Endothelial cell of umbilical vein (primary cell): ENCODE measurements around the gene FUT7. TPM values are rescaled to one million over a fixed set of nuclear protein-coding genes. Genes with fewer than 3 reads are reported as not detected.

Experiments
- BruUV-seq: library from RNA; stranded (reverse); fragments of 400-500 nt; replicated peaks from 2 replicates; lab custom pipeline; 2021; lab: Mats Ljungman, UMichigan
- CTCF ChIA-PET: fragments of 300-600, 350-600 bp; sonication (Branson Sonifier 250); formaldehyde crosslinking; loops from one replicate; lab custom pipeline; 2021; ENCODE audit warnings: antibody characterized with exemption, inconsistent platforms; lab: Charles Lee
- POLR2A ChIA-PET: fragments of 300-600, 350-600 bp; sonication (Branson Sonifier 250); formaldehyde crosslinking; loops from one replicate; lab custom pipeline; 2021; ENCODE audit warnings: antibody characterized with exemption, inconsistent platforms; lab: Charles Lee
- DNase-seq: peaks from one replicate; pipeline ENCODE4 v3.0.0-alpha.2; 2011; ENCODE audit warnings: low read depth, low spot score
- FAIRE-seq: peaks from 2 replicates; lab custom pipeline; 2011; peaks lifted over from hg19 to GRCh38; lab: Jason Lieb, UNC
- H2AFZ ChIP-seq: 2 replicates; pipeline ENCODE4 v1.6.0; 2012; ENCODE audit warnings: low read depth, low read length, control low read depth, inconsistent platforms
- H3K27ac ChIP-seq: 2 replicates; pipeline ENCODE4 v1.5.1; 2011; ENCODE audit warnings: low read depth, mild to moderate bottlenecking, control low read depth, low read length, moderate library complexity; ENCODE audit not compliant: insufficient read depth
- H3K27me3 ChIP-seq, 2 experiments: 2 replicates each; pipeline versions ENCODE4 v1.6.0 to v1.6.1; 2011; ENCODE audit warnings: low read length in 2 of 2, mixed read lengths in 1 of 2; ENCODE audit not compliant: control insufficient read depth in 2 of 2, insufficient read depth in 2 of 2
- H3K36me3 ChIP-seq, 2 experiments: 2 replicates in 1 of 2; 3 replicates in 1 of 2; pipeline ENCODE4 v1.5.1; 2011; ENCODE audit warnings: low read length in 2 of 2, mild to moderate bottlenecking in 1 of 2, moderate library complexity in 1 of 2; ENCODE audit not compliant: control insufficient read depth in 2 of 2, insufficient read depth in 2 of 2; ENCODE audit errors: extremely low read depth in 1 of 2
- H3K4me1 ChIP-seq: 3 replicates; pipeline ENCODE4 v1.5.1; 2011; ENCODE audit warnings: mild to moderate bottlenecking, low read length; ENCODE audit not compliant: control insufficient read depth, insufficient read depth; ENCODE audit errors: extremely low read depth
- H3K4me2 ChIP-seq: 2 replicates; pipeline ENCODE4 v1.6.1; 2011; ENCODE audit warnings: low read length, control low read depth, mixed read lengths; ENCODE audit not compliant: insufficient read depth
- H3K4me3 ChIP-seq, 3 experiments: fragments of 200-600 bp in 1 of 3; sonication (generic), shearing (Covaris generic) in 1 of 3; replicated peaks in 1 of 3; 2 replicates each; pipeline ENCODE4 v1.5.1; 2011 to 2016; ENCODE audit warnings: control low read depth in 3 of 3, low read length in 3 of 3, mild to moderate bottlenecking in 2 of 3, inconsistent platforms in 1 of 3, low read depth in 1 of 3, moderate library complexity in 1 of 3; ENCODE audit not compliant: insufficient read depth in 1 of 3
- H3K79me2 ChIP-seq: 2 replicates; pipeline ENCODE4 v1.6.0; 2012; ENCODE audit warnings: low read length, inconsistent platforms; ENCODE audit not compliant: control insufficient read depth, insufficient read depth
- H3K9ac ChIP-seq: replicated peaks from 2 replicates; pipeline ENCODE3; 2011; ENCODE audit warnings: low read length, control low read depth; ENCODE audit not compliant: insufficient read depth; ENCODE audit errors: extremely low read depth
- H3K9me1 ChIP-seq: replicated peaks from 3 replicates; pipeline ENCODE4 v1.6.0; 2011; ENCODE audit warnings: mild to moderate bottlenecking, low read length; ENCODE audit not compliant: control insufficient read depth, insufficient read depth; ENCODE audit errors: extremely low read depth
- H3K9me3 ChIP-seq: replicated peaks from 2 replicates; pipeline ENCODE4 v1.5.1; 2012; ENCODE audit warnings: low read length, inconsistent platforms; ENCODE audit not compliant: control insufficient read depth, insufficient read depth
- H4K20me1 ChIP-seq: replicated peaks from 2 replicates; pipeline ENCODE3; 2011; ENCODE audit warnings: mild to moderate bottlenecking, low read length; ENCODE audit not compliant: control insufficient read depth, insufficient read depth; ENCODE audit errors: extremely low read depth
- CTCF ChIP-seq, 2 donors: IDR thresholded peaks; 1 replicate in 1 of 2; 2 replicates in 1 of 2; pipeline ENCODE4 v1.5.1; 2011; ENCODE audit warnings: low read length in 2 of 2, mild to moderate bottlenecking in 2 of 2, moderate library complexity in 2 of 2, control low read depth in 1 of 2, inconsistent platforms in 1 of 2, low read depth in 1 of 2; ENCODE audit not compliant: insufficient read depth in 1 of 2; ENCODE audit errors: extremely low read depth in 1 of 2
- EZH2 ChIP-seq: IDR thresholded peaks from 2 replicates; pipeline ENCODE4 v1.6.1; 2012; ENCODE audit warnings: borderline replicate concordance, low read depth, mild to moderate bottlenecking, moderate library complexity, low read length, inconsistent platforms; ENCODE audit not compliant: severe bottlenecking
- FOS ChIP-seq: IDR thresholded peaks from 2 replicates; pipeline ENCODE4 v1.6.1; 2011; ENCODE audit warnings: mild to moderate bottlenecking, low read length, moderate library complexity, borderline replicate concordance; ENCODE audit not compliant: insufficient read depth
- GATA2 ChIP-seq: IDR thresholded peaks from 2 replicates; pipeline ENCODE4 v1.7.0; 2011; ENCODE audit warnings: low read depth, mild to moderate bottlenecking, moderate library complexity, mixed read lengths, low read length; ENCODE audit not compliant: insufficient read length, insufficient read depth
- JUN ChIP-seq: IDR thresholded peaks from 2 replicates; pipeline ENCODE4 v1.6.1; 2011; ENCODE audit warnings: borderline replicate concordance, low read depth; ENCODE audit not compliant: insufficient read length, insufficient read depth
- MAX ChIP-seq: IDR thresholded peaks from 2 replicates; pipeline ENCODE4 v1.6.1; 2011; ENCODE audit not compliant: insufficient read depth, insufficient read length
- MYC ChIP-seq: IDR thresholded peaks from one replicate; pipeline ENCODE4 v1.6.1; 2011; ENCODE audit warnings: mild to moderate bottlenecking, low read depth, low read length
- POLR2A ChIP-seq: IDR thresholded peaks from 2 replicates; pipeline ENCODE4 v1.6.1; 2012; ENCODE audit warnings: low read depth, mild to moderate bottlenecking, control low read depth, low read length
- POLR2AphosphoS5 ChIP-seq: IDR thresholded peaks from 2 replicates; pipeline ENCODE4 v1.6.1; 2012; ENCODE audit warnings: low read depth, mild to moderate bottlenecking, control low read depth, low read length, moderate library complexity; ENCODE audit not compliant: insufficient read depth
- dilution Hi-C: fragments of 300-500 bp; cut with MboI; formaldehyde crosslinking; loops from one replicate; pipeline ENCODE4 v1.15.0; 2019; ENCODE audit warnings: low sequenced_read_pairs; ENCODE audit not compliant: extremely low pct_ligation_motif_present
- intact Hi-C: fragments of 100-400 bp; cut with micrococcal nuclease; formaldehyde crosslinking; loops from one replicate; pipeline ENCODE4 v1.10.0; 2022
- polyA plus RNA-seq, 4 experiments: library from polyadenylated mRNA; depleted of rRNA in 3 of 4; stranded (reverse) in 3 of 4; unstranded in 1 of 4; fragments of >200 nt; gene quantifications; 2 replicates each; pipeline versions ENCODE4 v1.2.1 to v1.2.3, GENCODE V29; 2011 to 2012; ENCODE audit warnings: missing spikeins in 1 of 4
- total RNA-seq: library from RNA; stranded (reverse); gene quantifications from 2 replicates; pipeline ENCODE4 v1.2.3, GENCODE V29; 2021

FUT7 gene
- total and polyA plus RNA-seq, 2 donors (not counting 3 experiments of a cell fraction or from before 2014, with no cell fraction given), result not detected

DNA sequence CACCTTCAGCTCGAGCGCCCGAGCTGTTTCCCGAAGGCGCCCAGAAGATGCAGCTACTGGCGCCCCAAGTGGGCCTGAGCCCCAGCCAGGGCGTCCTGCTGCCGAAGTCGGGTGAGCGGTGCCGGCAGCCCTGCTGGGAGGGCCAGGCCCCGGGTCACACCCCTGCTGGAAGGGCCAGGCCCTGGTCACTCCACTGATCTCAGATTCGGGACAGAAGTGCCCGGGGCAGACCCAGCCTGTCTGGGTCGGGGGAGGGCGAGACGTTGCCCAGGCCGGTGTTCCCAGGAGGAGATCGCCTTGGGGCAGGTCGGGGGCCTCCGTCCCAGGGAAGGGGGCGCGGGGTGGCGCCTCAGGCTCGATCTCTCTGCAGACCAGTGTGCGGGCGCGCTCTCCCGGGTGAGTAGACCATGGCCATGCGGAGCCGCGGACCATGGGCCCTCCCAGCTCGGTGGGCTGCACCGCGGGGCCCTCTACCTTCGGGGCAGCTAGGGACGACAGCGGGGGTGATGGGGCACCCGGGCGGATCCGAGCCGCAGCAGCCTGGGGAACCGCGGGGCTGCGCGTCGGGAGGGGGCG is 46.8 kb downstream of the FUT7 start:
- Histone ChIP-seq H2AFZ (no peak overlapping the region), H3K27me3 (peaks cover 3 to 10% of the 10 kb centered on the region in 2 experiments), H3K79me2 (no peaks in the 10 kb centered on the region), H4K20me1 (no peaks in the 10 kb centered on the region), H3K9ac (no peak overlapping the region), H3K36me3 (no peaks in the 10 kb centered on the region), H3K9me3 (no peaks in the 10 kb centered on the region), H3K27ac (no peak overlapping the region), H3K9me1 (no peaks in the 10 kb centered on the region), H3K4me3 (no peak overlapping the region), H3K4me1 (peaks cover 4% of the 10 kb centered on the region), H3K4me2 (no peak overlapping the region)
- POLR2A ChIA-PET, result no interaction called here
- FAIRE-seq, result no peak
- CTCF ChIA-PET, result interaction anchor here (1.3 kb wide), 1 partner anchor 37 kb away, joined by 3 read pairs; no protein-coding TSS in a partner anchor
- intact Hi-C loops, result no loop called here
- dilution Hi-C loops, result no loop called here
- BruUV-seq, result no TSS peak
- TF ChIP-seq EZH2, result peak; percentile 80
- TF ChIP-seq POLR2AphosphoS5, result no peak
- TF ChIP-seq MAX, result no peak
- no peak for TF ChIP-seq POLR2A
- no peak for TF ChIP-seq GATA2
- no peak for TF ChIP-seq JUN
- TF ChIP-seq CTCF (IDR thresholded peaks at IDR 0.05; ENCODE audit: extremely low read depth in 1 of 2, insufficient read depth in 1 of 2, low read depth in 1 of 2, low read length in 2 of 2), result no peak
- TF ChIP-seq MYC, result no peak
- no peak for TF ChIP-seq FOS
- DNase-seq, result no peak
